Glutamatergic neuron (in vitro differentiated cells): ENCODE data around the gene C5AR2. TPM values are rescaled to one million over a fixed set of nuclear protein-coding genes. Genes with fewer than 3 reads are reported as not detected.
"Not testable (repeated sequence)": the region's sequence is repeated elsewhere in the genome, so short reads cannot be mapped to it uniquely, and the experiment has no call there.

Experiments
- DNase-seq: peaks from one replicate; pipeline ENCODE4 v3.0.0; 2022
- H3K27ac Mint-ChIP-seq: one replicate; pipeline ENCODE4 v1.8.0; 2020; ENCODE audit warnings: mild to moderate bottlenecking, mixed read lengths, inconsistent platforms; ENCODE audit not compliant: unreplicated experiment
- H3K27me3 Mint-ChIP-seq: one replicate; pipeline ENCODE4 v1.8.0; 2020; ENCODE audit warnings: mild to moderate bottlenecking, moderate library complexity, mixed read lengths, inconsistent platforms; ENCODE audit not compliant: unreplicated experiment
- H3K36me3 Mint-ChIP-seq: one replicate; pipeline ENCODE4 v1.8.0; 2020; ENCODE audit warnings: mild to moderate bottlenecking, mixed read lengths, inconsistent platforms; ENCODE audit not compliant: unreplicated experiment
- H3K4me1 Mint-ChIP-seq: one replicate; pipeline ENCODE4 v1.8.0; 2020; ENCODE audit warnings: mild to moderate bottlenecking, low read depth, mixed read lengths, inconsistent platforms; ENCODE audit not compliant: unreplicated experiment
- H3K4me3 Mint-ChIP-seq: one replicate; pipeline ENCODE4 v1.8.0; 2020; ENCODE audit warnings: mild to moderate bottlenecking, mixed read lengths, inconsistent platforms; ENCODE audit not compliant: unreplicated experiment
- H3K9me3 Mint-ChIP-seq: one replicate; pipeline ENCODE4 v1.8.0; 2020; ENCODE audit warnings: mild to moderate bottlenecking, moderate library complexity, mixed read lengths, inconsistent platforms; ENCODE audit not compliant: unreplicated experiment
- long read RNA-seq: library from polyadenylated mRNA; unstranded; transcript quantifications from one replicate; pipeline ENCODE4 v2.0.0, GENCODE V29; 2020; ENCODE audit not compliant: unreplicated experiment
- total RNA-seq: library from RNA; stranded (reverse); fragmentation: NEBNext Ultra II Directional; extraction: Animal tissue kit (Norgen Biotek cat#: 25700); gene quantifications from one replicate; pipeline ENCODE4 v1.2.1, GENCODE V29; 2021; ENCODE audit not compliant: unreplicated experiment
- TF ChIP-seq, protein P1 (sequence below): fragments of 200-600 bp; sonication (generic); IDR thresholded peaks from one replicate; pipeline ENCODE4 v1.5.0; 2021; ENCODE audit not compliant: partially characterized antibody, unreplicated experiment

C5AR2 gene
- total RNA-seq, result not detected
- long read RNA-seq, result 0 reads

DNA sequence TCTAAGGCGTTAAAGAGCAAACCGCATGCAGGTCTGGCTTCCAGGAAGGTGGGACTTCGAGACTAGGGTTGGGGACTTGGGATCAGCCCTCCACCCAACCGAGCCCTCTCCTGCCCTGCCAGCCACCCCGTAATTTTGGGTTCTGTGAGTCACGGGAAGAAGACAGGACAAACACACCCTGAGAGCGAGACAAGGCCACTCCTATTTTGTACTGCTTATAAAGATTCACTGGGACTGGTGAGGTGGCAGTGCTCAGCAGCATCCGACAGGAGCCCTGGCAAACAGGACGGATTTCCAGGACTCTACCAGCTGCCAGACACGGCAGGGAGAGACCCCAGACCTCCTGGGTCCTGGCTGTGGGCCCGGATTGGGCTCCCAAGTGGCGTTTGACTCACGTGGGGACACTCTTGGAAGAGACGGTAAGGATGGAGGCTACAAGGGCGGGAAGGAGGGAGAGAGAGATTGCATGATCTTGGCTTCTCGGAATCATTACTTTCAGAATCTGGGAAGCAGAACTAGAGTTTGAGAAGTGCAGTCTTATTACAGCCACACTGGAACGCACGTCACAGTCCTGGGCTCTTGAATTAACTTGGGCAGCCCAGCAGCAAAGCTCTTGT, at the start of gene C5AR2:
TSS of gene C5AR2 (plus strand) at position 245 of the 617 bp plus-strand sequence. CDS start 8,625 bp downstream, outside the sequence.
- Mint-ChIP-seq H3K27me3 (no peaks in the 10 kb centered on the region), H3K27ac (no peak within 1 kb of the TSS), H3K4me3 (no peak within 1 kb of the TSS), H3K9me3 (no peaks in the 10 kb centered on the region), H3K36me3 (no peaks in the 10 kb centered on the region), H3K4me1 (no peaks in the 10 kb centered on the region)
- TF ChIP-seq, protein P1, sequence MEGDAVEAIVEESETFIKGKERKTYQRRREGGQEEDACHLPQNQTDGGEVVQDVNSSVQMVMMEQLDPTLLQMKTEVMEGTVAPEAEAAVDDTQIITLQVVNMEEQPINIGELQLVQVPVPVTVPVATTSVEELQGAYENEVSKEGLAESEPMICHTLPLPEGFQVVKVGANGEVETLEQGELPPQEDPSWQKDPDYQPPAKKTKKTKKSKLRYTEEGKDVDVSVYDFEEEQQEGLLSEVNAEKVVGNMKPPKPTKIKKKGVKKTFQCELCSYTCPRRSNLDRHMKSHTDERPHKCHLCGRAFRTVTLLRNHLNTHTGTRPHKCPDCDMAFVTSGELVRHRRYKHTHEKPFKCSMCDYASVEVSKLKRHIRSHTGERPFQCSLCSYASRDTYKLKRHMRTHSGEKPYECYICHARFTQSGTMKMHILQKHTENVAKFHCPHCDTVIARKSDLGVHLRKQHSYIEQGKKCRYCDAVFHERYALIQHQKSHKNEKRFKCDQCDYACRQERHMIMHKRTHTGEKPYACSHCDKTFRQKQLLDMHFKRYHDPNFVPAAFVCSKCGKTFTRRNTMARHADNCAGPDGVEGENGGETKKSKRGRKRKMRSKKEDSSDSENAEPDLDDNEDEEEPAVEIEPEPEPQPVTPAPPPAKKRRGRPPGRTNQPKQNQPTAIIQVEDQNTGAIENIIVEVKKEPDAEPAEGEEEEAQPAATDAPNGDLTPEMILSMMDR, result no peak
- no peak for DNase-seq

DNA sequence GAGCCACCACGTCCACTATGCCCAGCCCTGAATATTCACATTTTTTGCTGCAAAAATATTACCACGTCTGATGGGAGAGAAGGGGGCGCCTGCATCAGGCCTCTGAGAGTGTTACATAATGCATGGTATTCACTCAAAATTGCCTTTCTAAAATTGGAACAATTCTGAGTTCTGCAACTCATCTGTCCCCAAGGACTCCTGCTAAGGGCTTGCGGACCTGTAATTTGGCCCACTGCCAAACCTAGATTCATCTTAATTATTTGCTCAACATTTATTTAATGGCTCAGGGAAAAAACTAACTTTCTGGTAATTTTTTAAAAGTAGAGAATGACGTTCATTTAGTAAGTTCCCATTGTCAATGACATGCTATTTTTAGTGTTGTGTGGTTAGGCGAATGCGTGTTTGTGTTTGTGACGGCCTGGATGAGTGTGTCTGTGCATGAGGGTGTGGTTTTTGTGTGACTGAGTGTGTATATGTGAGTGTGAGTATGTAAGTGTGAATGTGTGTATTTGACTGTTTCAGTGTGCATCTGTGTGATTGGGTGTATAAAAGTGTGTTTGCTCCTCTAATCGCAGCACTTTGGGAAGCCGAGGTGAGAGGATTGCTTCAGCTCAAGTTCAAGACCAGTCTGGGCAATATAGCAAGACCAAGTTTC, 48.4 kb upstream of the C5AR2 start:
- DNase-seq, result no peak
- TF ChIP-seq, protein P1, result no peak
- Mint-ChIP-seq H3K36me3 (no peaks in the 10 kb centered on the region), H3K27ac (no peak overlapping the region), H3K9me3 (peaks cover 1% of the 10 kb centered on the region), H3K4me3 (no peak overlapping the region), H3K27me3 (peaks cover 6% of the 10 kb centered on the region), H3K4me1 (peaks cover 5% of the 10 kb centered on the region)

DNA sequence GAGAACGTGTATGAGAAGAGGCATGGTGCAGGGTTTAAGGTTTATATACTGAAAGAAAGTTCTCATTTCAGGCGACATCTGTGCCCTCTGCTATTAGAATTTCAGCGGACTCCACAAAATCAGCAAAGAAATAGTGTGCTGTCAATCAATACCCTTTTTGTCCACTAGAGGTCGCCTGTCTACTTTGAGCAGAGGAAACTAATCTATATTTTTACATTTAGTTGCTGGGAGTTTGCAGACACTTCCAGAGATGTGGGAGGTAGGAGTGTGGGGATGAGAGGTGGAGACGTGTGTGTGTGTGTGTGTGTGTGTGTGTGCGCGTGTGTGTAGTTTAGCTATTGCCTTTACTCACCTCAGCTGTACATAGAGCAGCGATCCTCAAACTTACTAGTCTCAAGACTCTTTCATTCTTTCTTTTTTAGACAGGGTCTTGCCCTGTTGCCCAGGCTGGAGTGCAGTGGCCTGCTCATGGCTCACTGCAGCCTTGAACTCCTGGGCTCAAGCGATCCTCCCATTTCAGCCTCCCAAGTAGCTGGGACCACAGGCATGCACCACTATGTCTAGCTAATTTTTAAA, 47.6 kb upstream of the C5AR2 start:
- Mint-ChIP-seq H3K27me3 (peaks cover 5% of the 10 kb centered on the region), H3K9me3 (peaks cover 1% of the 10 kb centered on the region), H3K4me1 (peaks cover 5% of the 10 kb centered on the region), H3K27ac (no peak overlapping the region), H3K36me3 (no peaks in the 10 kb centered on the region), H3K4me3 (no peak overlapping the region)
- TF ChIP-seq, protein P1, result peak; percentile 93
- DNase-seq, result no peak

DNA sequence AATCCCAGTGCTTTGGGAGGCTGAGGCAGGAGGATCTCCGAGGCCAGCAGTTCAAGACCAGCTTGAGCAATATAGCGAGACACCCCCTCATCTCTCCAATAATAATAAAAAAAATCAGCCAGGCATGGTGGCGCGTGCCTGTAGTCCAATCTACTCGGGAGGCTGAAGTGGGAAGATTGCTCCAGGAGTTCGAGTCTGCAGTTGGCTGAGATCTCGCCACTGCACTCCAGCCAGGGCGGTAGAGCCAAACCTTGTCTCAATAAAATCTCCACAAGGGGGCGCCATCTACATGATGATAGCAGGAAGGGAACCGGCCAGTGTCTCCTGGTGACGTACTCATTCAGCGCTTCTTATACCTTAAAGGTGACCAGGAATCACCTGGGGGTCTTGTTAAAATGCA, 35.9 kb upstream of the C5AR2 start:
- H3K9me3 Mint-ChIP-seq, result peaks cover 1% of the 10 kb centered on the region

DNA sequence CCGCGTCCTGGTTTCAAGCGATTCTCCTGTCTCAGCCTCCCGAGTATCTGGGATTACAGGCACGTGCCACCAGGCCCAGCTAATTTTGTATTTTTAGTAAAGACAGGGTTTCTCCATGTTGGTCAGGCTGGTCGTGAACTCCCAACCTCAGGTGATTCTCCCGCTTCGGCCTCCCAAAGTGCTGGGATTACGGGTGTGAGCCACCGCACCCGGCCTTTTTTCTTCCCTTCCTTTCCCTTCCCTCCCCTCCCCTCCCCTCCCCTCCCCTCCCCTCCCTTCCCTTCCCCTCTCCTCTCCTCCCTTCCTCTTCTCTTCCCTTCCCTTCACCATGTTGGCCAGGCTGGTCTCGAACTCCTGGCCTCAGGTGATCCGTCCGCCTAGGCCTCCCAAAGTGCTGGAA, 31.1 kb upstream of the C5AR2 start:
- not testable (repeated sequence) for H3K36me3 Mint-ChIP-seq, H3K4me3 Mint-ChIP-seq, H3K27me3 Mint-ChIP-seq, H3K9me3 Mint-ChIP-seq, DNase-seq, H3K4me1 Mint-ChIP-seq, H3K27ac Mint-ChIP-seq

More for the DNA sequence above, 35.9 kb upstream of the C5AR2 start:
- TF ChIP-seq, protein P1, result peak; percentile 82
- H3K27me3 Mint-ChIP-seq, result peaks cover 4% of the 10 kb centered on the region
- no peak overlapping the region for H3K4me3 Mint-ChIP-seq
- H3K27ac Mint-ChIP-seq, result no peak overlapping the region
- H3K4me1 Mint-ChIP-seq, result no peaks in the 10 kb centered on the region
- DNase-seq, result peak; percentile 80
- peaks cover 5% of the 10 kb centered on the region for H3K36me3 Mint-ChIP-seq
